Measurements from ENCODE around the gene MAST4.

MAST4 gene

DNA sequence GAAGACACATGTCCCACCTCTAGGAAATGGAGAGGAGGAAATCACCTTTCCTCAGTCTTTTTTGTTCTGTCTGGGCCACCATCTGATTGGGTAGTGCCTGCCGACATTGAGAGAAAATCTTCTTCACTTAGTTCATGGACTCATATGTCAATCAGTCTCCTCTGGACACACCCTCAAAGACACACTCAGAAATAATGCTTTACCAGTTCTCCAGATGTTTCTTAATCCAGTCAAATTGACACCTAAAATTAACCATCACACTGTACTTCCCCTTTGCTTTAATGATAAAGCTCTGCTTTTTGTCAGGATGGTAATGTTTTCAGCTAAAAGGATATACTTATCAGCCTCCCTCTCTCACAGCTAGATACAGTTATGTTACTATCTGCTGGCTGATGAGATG lies 333.1 kb downstream of the MAST4 start:
- H2BK5ac ChIP-seq (ENCODE audit: low read depth, low read length, poor library complexity, severe bottlenecking), result no peak overlapping the region
- H3K36me3 ChIP-seq (ENCODE audit: control insufficient read depth in 1 of 2, insufficient read depth in 2 of 2, low read depth in 1 of 2, low read length in 2 of 2), result no peaks in the 10 kb centered on the region
- no peaks in the 10 kb centered on the region for H3K27me3 ChIP-seq (ENCODE audit: control insufficient read depth in 1 of 2, insufficient read depth in 1 of 2, low read length in 2 of 2)
- no peak overlapping the region for H3K4ac ChIP-seq (ENCODE audit: low read depth in 1 of 2, low read length in 2 of 2)
- no peak overlapping the region for H3K9ac ChIP-seq (ENCODE audit: low read length)
- H2BK120ac ChIP-seq (ENCODE audit: low read depth, low read length), result no peak overlapping the region
- DNase-seq, result no peak
- no peak overlapping the region for H3K4me3 ChIP-seq (ENCODE audit: insufficient read depth in 1 of 2, low read depth in 1 of 2, low read length in 2 of 2)
- H2BK15ac ChIP-seq (ENCODE audit: low read depth, poor library complexity, severe bottlenecking), result no peak overlapping the region
- WGBS, result 100% methylated on average over 1 of the region's 1 CpG
- H2AK5ac ChIP-seq (ENCODE audit: low read length, severe bottlenecking), result no peak overlapping the region
- H3K23ac ChIP-seq (ENCODE audit: low read length in 2 of 2), result no peak overlapping the region
- H3K4me1 ChIP-seq (ENCODE audit: control insufficient read depth, insufficient read depth, low read depth, low read length), result no peaks in the 10 kb centered on the region
- H3K14ac ChIP-seq (ENCODE audit: low read length in 2 of 2), result no peak overlapping the region
- H3K79me1 ChIP-seq (replicated peaks; ENCODE audit: low read length, poor library complexity, severe bottlenecking), result no peaks in the 10 kb centered on the region
- no peak overlapping the region for H2BK12ac ChIP-seq (ENCODE audit: low read length in 2 of 2)
- H3K18ac ChIP-seq (ENCODE audit: low read depth in 1 of 2, low read length in 2 of 2), result no peak overlapping the region
- no peak overlapping the region for H3K27ac ChIP-seq (ENCODE audit: low read length, poor library complexity, severe bottlenecking)
- no peak overlapping the region for H3K4me2 ChIP-seq (ENCODE audit: low read length, poor library complexity, severe bottlenecking)
- H3K9me3 ChIP-seq (ENCODE audit: control insufficient read depth, low read length), result no peaks in the 10 kb centered on the region
- no peak overlapping the region for H4K91ac ChIP-seq (ENCODE audit: low read length)
- no peak overlapping the region for H4K8ac ChIP-seq (ENCODE audit: low read length)
- H2AFZ ChIP-seq (ENCODE audit: low read depth, low read length), result no peak overlapping the region

DNA sequence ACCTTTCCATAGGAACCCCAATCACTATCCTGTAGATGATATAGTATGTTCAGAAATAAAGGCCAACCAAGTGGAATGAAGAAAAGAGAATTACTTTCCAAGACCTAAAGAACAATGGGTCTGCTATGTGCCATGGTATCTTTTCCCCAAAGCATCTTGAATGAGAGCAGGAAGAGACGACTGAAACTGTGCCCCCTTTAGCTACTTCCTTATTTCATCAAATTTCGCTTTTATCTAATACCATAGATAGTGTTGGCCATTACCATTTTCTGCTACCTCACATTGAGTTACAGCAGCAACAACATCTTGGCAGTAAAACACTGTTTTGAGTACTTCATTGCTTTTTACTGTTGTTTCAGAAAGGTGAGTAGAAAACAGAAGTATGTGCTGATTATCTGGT lies 333.8 kb downstream of the MAST4 start:
- H3K23ac ChIP-seq (ENCODE audit: low read length in 2 of 2), result no peak overlapping the region
- H2BK120ac ChIP-seq (ENCODE audit: low read depth, low read length), result no peak overlapping the region
- no peak overlapping the region for H3K18ac ChIP-seq (ENCODE audit: low read depth in 1 of 2, low read length in 2 of 2)
- 93% methylated on average over 2 of the region's 2 CpGs for WGBS
- no peak overlapping the region for H4K91ac ChIP-seq (ENCODE audit: low read length)
- no peaks in the 10 kb centered on the region for H3K36me3 ChIP-seq (ENCODE audit: control insufficient read depth in 1 of 2, insufficient read depth in 2 of 2, low read depth in 1 of 2, low read length in 2 of 2)
- DNase-seq, result no peak
- H3K9ac ChIP-seq (ENCODE audit: low read length), result no peak overlapping the region
- H4K8ac ChIP-seq (ENCODE audit: low read length), result no peak overlapping the region
- H3K9me3 ChIP-seq (ENCODE audit: control insufficient read depth, low read length), result no peaks in the 10 kb centered on the region
- H3K14ac ChIP-seq (ENCODE audit: low read length in 2 of 2), result no peak overlapping the region
- no peaks in the 10 kb centered on the region for H3K4me1 ChIP-seq (ENCODE audit: control insufficient read depth, insufficient read depth, low read depth, low read length)
- no peak overlapping the region for H2AFZ ChIP-seq (ENCODE audit: low read depth, low read length)
- H3K4ac ChIP-seq (ENCODE audit: low read depth in 1 of 2, low read length in 2 of 2), result no peak overlapping the region
- no peak overlapping the region for H2BK15ac ChIP-seq (ENCODE audit: low read depth, poor library complexity, severe bottlenecking)
- no peak overlapping the region for H3K4me2 ChIP-seq (ENCODE audit: low read length, poor library complexity, severe bottlenecking)
- H3K79me1 ChIP-seq (replicated peaks; ENCODE audit: low read length, poor library complexity, severe bottlenecking), result no peaks in the 10 kb centered on the region
- no peaks in the 10 kb centered on the region for H3K27me3 ChIP-seq (ENCODE audit: control insufficient read depth in 1 of 2, insufficient read depth in 1 of 2, low read length in 2 of 2)
- H2BK12ac ChIP-seq (ENCODE audit: low read length in 2 of 2), result no peak overlapping the region
- H3K27ac ChIP-seq (ENCODE audit: low read length, poor library complexity, severe bottlenecking), result no peak overlapping the region
- H3K4me3 ChIP-seq (ENCODE audit: insufficient read depth in 1 of 2, low read depth in 1 of 2, low read length in 2 of 2), result no peak overlapping the region
- H2AK5ac ChIP-seq (ENCODE audit: low read length, severe bottlenecking), result no peak overlapping the region
- no peak overlapping the region for H2BK5ac ChIP-seq (ENCODE audit: low read depth, low read length, poor library complexity, severe bottlenecking)

DNA sequence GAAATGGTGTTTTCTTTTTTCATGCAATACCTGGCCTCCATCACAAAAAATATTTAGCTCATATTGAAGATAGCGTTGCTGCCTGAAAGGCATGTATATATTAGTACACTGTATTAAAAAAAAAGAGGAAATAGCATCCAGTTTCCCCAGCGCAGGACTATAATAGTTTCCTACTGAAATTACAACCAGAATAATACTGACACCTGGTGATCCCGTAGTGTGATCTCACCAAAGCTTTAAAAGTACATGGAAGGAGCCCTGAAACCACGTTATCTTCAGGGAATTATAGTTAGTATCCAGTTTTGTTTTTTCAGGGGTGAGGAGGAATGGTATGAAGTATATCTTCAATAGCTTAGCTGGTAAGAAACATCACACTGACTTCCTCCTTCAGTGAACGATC lies 335.5 kb downstream of the MAST4 start:
- Histone ChIP-seq H2BK15ac (ENCODE audit: low read depth, poor library complexity, severe bottlenecking) (no peak overlapping the region), H3K36me3 (ENCODE audit: control insufficient read depth in 1 of 2, insufficient read depth in 2 of 2, low read depth in 1 of 2, low read length in 2 of 2) (no peaks in the 10 kb centered on the region), H3K4me3 (ENCODE audit: insufficient read depth in 1 of 2, low read depth in 1 of 2, low read length in 2 of 2) (no peak overlapping the region), H3K9me3 (ENCODE audit: control insufficient read depth, low read length) (no peaks in the 10 kb centered on the region), H3K9ac (ENCODE audit: low read length) (no peak overlapping the region), H3K4me1 (ENCODE audit: control insufficient read depth, insufficient read depth, low read depth, low read length) (no peaks in the 10 kb centered on the region), H2AFZ (ENCODE audit: low read depth, low read length) (no peak overlapping the region), H2AK5ac (ENCODE audit: low read length, severe bottlenecking) (no peak overlapping the region), H3K27ac (ENCODE audit: low read length, poor library complexity, severe bottlenecking) (no peak overlapping the region), H4K91ac (ENCODE audit: low read length) (no peak overlapping the region), H2BK5ac (ENCODE audit: low read depth, low read length, poor library complexity, severe bottlenecking) (no peak overlapping the region), H3K4ac (ENCODE audit: low read depth in 1 of 2, low read length in 2 of 2) (no peak overlapping the region), H3K79me1 (replicated peaks; ENCODE audit: low read length, poor library complexity, severe bottlenecking) (no peaks in the 10 kb centered on the region), H2BK12ac (ENCODE audit: low read length in 2 of 2) (no peak overlapping the region), H3K27me3 (ENCODE audit: control insufficient read depth in 1 of 2, insufficient read depth in 1 of 2, low read length in 2 of 2) (no peaks in the 10 kb centered on the region), H3K23ac (ENCODE audit: low read length in 2 of 2) (no peak overlapping the region), H3K14ac (ENCODE audit: low read length in 2 of 2) (no peak overlapping the region), H4K8ac (ENCODE audit: low read length) (no peak overlapping the region), H3K18ac (ENCODE audit: low read depth in 1 of 2, low read length in 2 of 2) (no peak overlapping the region), H2BK120ac (ENCODE audit: low read depth, low read length) (no peak overlapping the region), H3K4me2 (ENCODE audit: low read length, poor library complexity, severe bottlenecking) (no peak overlapping the region)
- no peak for DNase-seq
- WGBS, result 74% methylated on average over 2 of the region's 5 CpGs

DNA sequence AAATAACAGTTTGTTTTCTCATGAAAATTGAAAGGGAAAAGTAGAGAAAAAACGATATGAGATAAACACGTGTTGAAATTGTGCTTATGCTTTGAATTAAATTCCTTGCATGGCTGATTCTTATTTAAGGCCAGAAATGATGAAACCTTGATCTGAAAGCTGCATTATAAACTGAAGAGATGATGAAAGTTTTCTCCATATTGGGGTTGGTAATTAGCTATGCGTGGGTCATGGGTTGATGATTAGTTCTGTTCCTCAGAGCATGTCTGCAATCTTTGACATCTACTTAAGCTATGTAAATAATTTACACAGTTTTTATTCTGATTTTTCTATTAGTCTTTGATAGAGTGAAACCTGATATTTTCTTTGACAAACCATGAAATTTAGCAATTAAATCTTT lies 336.3 kb downstream of the MAST4 start:
- Histone ChIP-seq H3K9me3 (ENCODE audit: control insufficient read depth, low read length) (no peaks in the 10 kb centered on the region), H2BK5ac (ENCODE audit: low read depth, low read length, poor library complexity, severe bottlenecking) (no peak overlapping the region), H4K91ac (ENCODE audit: low read length) (no peak overlapping the region), H3K4ac (ENCODE audit: low read depth in 1 of 2, low read length in 2 of 2) (no peak overlapping the region), H3K23ac (ENCODE audit: low read length in 2 of 2) (no peak overlapping the region), H3K4me3 (ENCODE audit: insufficient read depth in 1 of 2, low read depth in 1 of 2, low read length in 2 of 2) (no peak overlapping the region), H4K8ac (ENCODE audit: low read length) (no peak overlapping the region), H3K4me1 (ENCODE audit: control insufficient read depth, insufficient read depth, low read depth, low read length) (no peaks in the 10 kb centered on the region), H2BK12ac (ENCODE audit: low read length in 2 of 2) (no peak overlapping the region), H2BK120ac (ENCODE audit: low read depth, low read length) (no peak overlapping the region), H3K18ac (ENCODE audit: low read depth in 1 of 2, low read length in 2 of 2) (no peak overlapping the region), H2BK15ac (ENCODE audit: low read depth, poor library complexity, severe bottlenecking) (no peak overlapping the region), H2AFZ (ENCODE audit: low read depth, low read length) (no peak overlapping the region), H3K4me2 (ENCODE audit: low read length, poor library complexity, severe bottlenecking) (no peak overlapping the region), H3K14ac (ENCODE audit: low read length in 2 of 2) (no peak overlapping the region), H2AK5ac (ENCODE audit: low read length, severe bottlenecking) (no peak overlapping the region), H3K79me1 (replicated peaks; ENCODE audit: low read length, poor library complexity, severe bottlenecking) (no peaks in the 10 kb centered on the region), H3K27ac (ENCODE audit: low read length, poor library complexity, severe bottlenecking) (peak overlapping the region; percentile 52), H3K36me3 (ENCODE audit: control insufficient read depth in 1 of 2, insufficient read depth in 2 of 2, low read depth in 1 of 2, low read length in 2 of 2) (no peaks in the 10 kb centered on the region), H3K9ac (ENCODE audit: low read length) (no peak overlapping the region), H3K27me3 (ENCODE audit: control insufficient read depth in 1 of 2, insufficient read depth in 1 of 2, low read length in 2 of 2) (no peaks in the 10 kb centered on the region)
- WGBS, result 93% methylated on average over 2 of the region's 3 CpGs
- no peak for DNase-seq
